ENCODE data around the gene TRNAU1AP.

Gene TRNAU1AP

DNA sequence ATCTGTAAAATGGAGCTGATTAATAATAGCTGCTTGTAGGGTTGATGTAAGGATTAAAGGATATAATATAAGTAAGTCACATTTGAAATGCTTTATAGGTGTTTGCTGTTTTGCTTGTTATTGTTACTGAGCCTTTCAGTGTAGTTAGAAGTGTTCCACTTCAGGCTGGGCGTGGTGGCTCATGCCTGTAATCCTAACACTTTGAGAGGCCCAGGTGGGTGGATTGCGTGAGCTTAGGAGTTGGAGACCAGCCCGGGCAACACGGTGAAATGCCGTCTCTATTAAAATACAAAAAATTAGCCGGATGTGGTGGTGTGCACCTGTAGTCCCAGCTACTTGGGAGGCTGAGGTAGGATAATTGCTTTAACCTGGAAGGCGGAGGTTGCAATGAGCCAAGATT, 12.2 kb downstream of the TRNAU1AP start:
- Histone ChIP-seq H3K36me3 (ENCODE audit: insufficient read depth, low read length) (peaks cover 45% of the 10 kb centered on the region; the same call in 1 of the 2 replicates), H4K20me1 (ENCODE audit: insufficient read depth, low read length, poor library complexity, severe bottlenecking) (no peaks in the 10 kb centered on the region), H3K79me2 (ENCODE audit: insufficient read depth, low read length) (no peaks in the 10 kb centered on the region), H3F3A (ENCODE audit: low read depth) (no peaks in the 10 kb centered on the region), H2AFZ (ENCODE audit: low read length) (no peak overlapping the region), H3K4me2 (ENCODE audit: low read depth, low read length, poor library complexity, severe bottlenecking) (no peak overlapping the region), H3K4me1 (ENCODE audit: insufficient read depth, low read length, poor library complexity, severe bottlenecking) (no peaks in the 10 kb centered on the region), H3K4me3 (ENCODE audit: low read length, poor library complexity, severe bottlenecking) (no peak overlapping the region), H3K9me3 (ENCODE audit: insufficient read depth, low read depth, low read length) (no peaks in the 10 kb centered on the region), H3K9me2 (replicated peaks; ENCODE audit: low read depth, low read length) (no peaks in the 10 kb centered on the region), H3K27me3 (ENCODE audit: insufficient read depth, low read length, poor library complexity, severe bottlenecking) (no peaks in the 10 kb centered on the region), H3K9ac (ENCODE audit: low read depth, low read length, poor library complexity, severe bottlenecking) (no peak overlapping the region)
- TF ChIP-seq EZH2phosphoT487 (IDR thresholded peaks at IDR 0.05; ENCODE audit: borderline replicate concordance) = no peak
- TF ChIP-seq, protein P1, sequence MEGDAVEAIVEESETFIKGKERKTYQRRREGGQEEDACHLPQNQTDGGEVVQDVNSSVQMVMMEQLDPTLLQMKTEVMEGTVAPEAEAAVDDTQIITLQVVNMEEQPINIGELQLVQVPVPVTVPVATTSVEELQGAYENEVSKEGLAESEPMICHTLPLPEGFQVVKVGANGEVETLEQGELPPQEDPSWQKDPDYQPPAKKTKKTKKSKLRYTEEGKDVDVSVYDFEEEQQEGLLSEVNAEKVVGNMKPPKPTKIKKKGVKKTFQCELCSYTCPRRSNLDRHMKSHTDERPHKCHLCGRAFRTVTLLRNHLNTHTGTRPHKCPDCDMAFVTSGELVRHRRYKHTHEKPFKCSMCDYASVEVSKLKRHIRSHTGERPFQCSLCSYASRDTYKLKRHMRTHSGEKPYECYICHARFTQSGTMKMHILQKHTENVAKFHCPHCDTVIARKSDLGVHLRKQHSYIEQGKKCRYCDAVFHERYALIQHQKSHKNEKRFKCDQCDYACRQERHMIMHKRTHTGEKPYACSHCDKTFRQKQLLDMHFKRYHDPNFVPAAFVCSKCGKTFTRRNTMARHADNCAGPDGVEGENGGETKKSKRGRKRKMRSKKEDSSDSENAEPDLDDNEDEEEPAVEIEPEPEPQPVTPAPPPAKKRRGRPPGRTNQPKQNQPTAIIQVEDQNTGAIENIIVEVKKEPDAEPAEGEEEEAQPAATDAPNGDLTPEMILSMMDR (conservative IDR thresholded peaks at IDR 0.05; ENCODE audit: low read length) = no peak

DNA sequence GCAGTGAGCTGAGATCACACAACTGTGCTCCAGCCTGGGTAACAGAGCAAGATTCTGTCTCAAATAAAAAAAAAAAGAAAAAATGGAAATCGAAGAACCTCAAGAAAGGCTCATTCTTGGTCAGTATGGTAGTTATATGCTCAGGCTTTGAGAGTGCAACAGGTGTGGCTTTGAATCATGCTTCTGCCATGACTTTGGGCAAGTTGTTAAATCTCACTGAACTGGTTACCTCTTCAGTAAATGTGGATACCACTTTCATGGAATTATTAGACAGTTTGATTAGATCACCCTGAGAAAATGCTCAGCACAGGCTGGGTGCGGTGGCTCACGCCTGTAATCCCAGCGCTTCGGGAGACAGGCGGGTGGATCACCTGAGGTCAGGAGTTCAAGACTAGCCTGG, 12.8 kb downstream of the TRNAU1AP start:
- Histone ChIP-seq H3K4me3 (ENCODE audit: low read length, poor library complexity, severe bottlenecking) (no peak overlapping the region), H2AFZ (ENCODE audit: low read length) (no peak overlapping the region), H3K27me3 (ENCODE audit: insufficient read depth, low read length, poor library complexity, severe bottlenecking) (no peaks in the 10 kb centered on the region), H3F3A (ENCODE audit: low read depth) (no peaks in the 10 kb centered on the region), H3K4me1 (ENCODE audit: insufficient read depth, low read length, poor library complexity, severe bottlenecking) (no peaks in the 10 kb centered on the region), H3K4me2 (ENCODE audit: low read depth, low read length, poor library complexity, severe bottlenecking) (no peak overlapping the region), H3K9me2 (replicated peaks; ENCODE audit: low read depth, low read length) (no peaks in the 10 kb centered on the region), H3K9ac (ENCODE audit: low read depth, low read length, poor library complexity, severe bottlenecking) (no peak overlapping the region), H3K36me3 (ENCODE audit: insufficient read depth, low read length) (peaks cover 41% of the 10 kb centered on the region; the same call in 1 of the 2 replicates), H3K79me2 (ENCODE audit: insufficient read depth, low read length) (no peaks in the 10 kb centered on the region), H3K9me3 (ENCODE audit: insufficient read depth, low read depth, low read length) (no peaks in the 10 kb centered on the region), H4K20me1 (ENCODE audit: insufficient read depth, low read length, poor library complexity, severe bottlenecking) (no peaks in the 10 kb centered on the region)
- TF ChIP-seq, protein P1 (conservative IDR thresholded peaks at IDR 0.05; ENCODE audit: low read length) = no peak
- no peak for TF ChIP-seq EZH2phosphoT487 (IDR thresholded peaks at IDR 0.05; ENCODE audit: borderline replicate concordance)

DNA sequence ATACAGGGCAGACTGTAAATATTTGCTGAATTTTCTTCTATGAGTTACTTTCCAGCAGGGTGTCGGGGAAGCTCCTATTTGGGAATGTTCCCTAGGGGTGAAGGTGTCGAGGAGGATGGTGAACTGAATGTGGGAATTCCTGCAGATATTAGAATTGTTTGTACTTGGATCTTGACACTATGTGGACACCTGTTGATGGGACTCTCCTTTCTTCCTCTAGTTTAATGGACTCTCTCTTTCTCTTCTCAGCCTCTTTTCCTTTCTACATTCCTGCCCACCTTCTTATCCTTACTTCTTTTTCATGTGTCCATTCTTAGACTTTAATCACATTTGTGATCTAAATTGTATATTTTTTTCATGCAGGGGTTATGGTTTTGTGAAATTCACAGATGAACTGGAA, 14.0 kb downstream of the TRNAU1AP start:
- Histone ChIP-seq H3K4me1 (ENCODE audit: insufficient read depth, low read length, poor library complexity, severe bottlenecking) (no peaks in the 10 kb centered on the region), H2AFZ (ENCODE audit: low read length) (no peak overlapping the region), H3F3A (ENCODE audit: low read depth) (no peaks in the 10 kb centered on the region), H3K79me2 (ENCODE audit: insufficient read depth, low read length) (no peaks in the 10 kb centered on the region), H3K27me3 (ENCODE audit: insufficient read depth, low read length, poor library complexity, severe bottlenecking) (no peaks in the 10 kb centered on the region), H3K9me2 (replicated peaks; ENCODE audit: low read depth, low read length) (no peaks in the 10 kb centered on the region), H3K9me3 (ENCODE audit: insufficient read depth, low read depth, low read length) (no peaks in the 10 kb centered on the region), H4K20me1 (ENCODE audit: insufficient read depth, low read length, poor library complexity, severe bottlenecking) (no peaks in the 10 kb centered on the region), H3K4me3 (ENCODE audit: low read length, poor library complexity, severe bottlenecking) (no peak overlapping the region), H3K9ac (ENCODE audit: low read depth, low read length, poor library complexity, severe bottlenecking) (no peak overlapping the region), H3K36me3 (ENCODE audit: insufficient read depth, low read length) (peaks cover 37% of the 10 kb centered on the region; the same call in 1 of the 2 replicates), H3K4me2 (ENCODE audit: low read depth, low read length, poor library complexity, severe bottlenecking) (no peak overlapping the region)
- TF ChIP-seq, protein P1 (conservative IDR thresholded peaks at IDR 0.05; ENCODE audit: low read length) = no peak
- TF ChIP-seq EZH2phosphoT487 (IDR thresholded peaks at IDR 0.05; ENCODE audit: borderline replicate concordance) = no peak
